Osteoblast (primary cell): ENCODE measurements around the gene TMEM258. TPM values are rescaled to one million over a fixed set of nuclear protein-coding genes. Genes with fewer than 3 reads are reported as not detected.
A peak's percentile ranks its signal among the peaks of the same experiment; 100 is the strongest.

ENCODE experiments used
- DNase-seq: peaks from one replicate; pipeline ENCODE4 v3.0.0; 2011; ENCODE audit warnings: low spot score, mixed read lengths; ENCODE audit not compliant: insufficient read length; ENCODE audit errors: missing footprints
- H2AFZ ChIP-seq: 2 replicates; pipeline ENCODE4 v1.6.0; 2011; ENCODE audit warnings: mild to moderate bottlenecking, low read length
- H3K27ac ChIP-seq: 2 replicates; pipeline ENCODE4 v1.5.1; 2011; ENCODE audit warnings: mild to moderate bottlenecking, low read depth, low read length, moderate library complexity
- H3K27me3 ChIP-seq: 2 replicates; pipeline ENCODE4 v1.6.0; 2012; ENCODE audit warnings: mild to moderate bottlenecking, control low read depth, inconsistent platforms, low read length, moderate library complexity; ENCODE audit not compliant: insufficient read depth
- H3K36me3 ChIP-seq: 2 replicates; pipeline ENCODE4 v1.5.1; 2011; ENCODE audit warnings: mild to moderate bottlenecking, low read length, control low read depth, moderate library complexity; ENCODE audit not compliant: insufficient read depth
- H3K4me1 ChIP-seq: 2 replicates; pipeline ENCODE4 v1.5.1; 2011; ENCODE audit warnings: mild to moderate bottlenecking, low read length, control low read depth, moderate library complexity; ENCODE audit not compliant: insufficient read depth
- H3K4me2 ChIP-seq: 2 replicates; pipeline ENCODE4 v1.6.0; 2011; ENCODE audit warnings: mild to moderate bottlenecking, low read length; ENCODE audit not compliant: insufficient read depth
- H3K4me3 ChIP-seq: fragments of 200-600 bp; sonication (generic); 3 replicates; pipeline ENCODE4 v1.5.1; 2012; ENCODE audit warnings: mild to moderate bottlenecking, low read length, inconsistent platforms; ENCODE audit not compliant: insufficient read depth
- H3K79me2 ChIP-seq: 2 replicates; pipeline ENCODE4 v1.6.0; 2012; ENCODE audit warnings: mild to moderate bottlenecking, low read length, control low read depth, inconsistent platforms; ENCODE audit not compliant: insufficient read depth
- H3K9me3 ChIP-seq: 2 replicates; pipeline ENCODE4 v1.5.1; 2011; ENCODE audit warnings: low read depth, low read length, control low read depth
- H4K20me1 ChIP-seq: 2 replicates; pipeline ENCODE4 v1.6.0; 2012; ENCODE audit warnings: mild to moderate bottlenecking, low read length, control low read depth; ENCODE audit not compliant: insufficient read depth
- total RNA-seq: library from RNA; depleted of rRNA; stranded (reverse); fragments of >200 nt; gene quantifications from 2 replicates; pipeline ENCODE4 v1.2.3, GENCODE V29; 2012
- TF ChIP-seq, protein P1 (sequence below): IDR thresholded peaks from 2 replicates; pipeline ENCODE4 v1.5.1; 2011; ENCODE audit warnings: mild to moderate bottlenecking, low read depth, low read length, moderate library complexity; ENCODE audit errors: extremely low read depth

Gene TMEM258
- total RNA-seq, 1 donor = 63.3 TPM

DNA sequence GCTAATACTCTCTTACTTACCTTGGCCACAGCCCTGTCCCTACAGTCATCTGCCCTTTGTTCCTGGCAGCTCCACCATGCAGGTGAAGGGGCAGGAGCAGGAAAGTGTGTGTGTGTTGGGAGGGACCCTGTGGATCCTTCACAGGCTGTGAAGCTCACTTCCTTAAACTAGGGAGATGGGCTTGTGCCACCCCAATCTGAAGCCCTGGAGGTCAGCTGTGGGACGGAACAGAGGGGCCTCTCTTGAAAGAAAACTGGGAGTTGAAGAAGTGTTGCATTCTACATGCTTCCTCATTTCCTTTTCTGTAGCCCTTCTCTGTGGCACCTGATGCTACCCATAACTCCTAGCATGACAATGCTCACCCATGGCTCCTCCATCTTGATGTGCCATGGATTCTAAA, 12.7 kb upstream of the TMEM258 start:
- H3K36me3 ChIP-seq = peaks cover 51% of the 10 kb centered on the region
- peaks cover 11% of the 10 kb centered on the region for H3K4me1 ChIP-seq
- H3K79me2 ChIP-seq = peaks cover 16% of the 10 kb centered on the region
- no peaks in the 10 kb centered on the region for H4K20me1 ChIP-seq
- no peak overlapping the region for H2AFZ ChIP-seq
- H3K4me2 ChIP-seq = no peak overlapping the region
- no peak overlapping the region for H3K4me3 ChIP-seq
- no peaks in the 10 kb centered on the region for H3K27me3 ChIP-seq
- no peak overlapping the region for H3K27ac ChIP-seq
- H3K9me3 ChIP-seq = no peaks in the 10 kb centered on the region
- no peak for DNase-seq
- TF ChIP-seq, protein P1, sequence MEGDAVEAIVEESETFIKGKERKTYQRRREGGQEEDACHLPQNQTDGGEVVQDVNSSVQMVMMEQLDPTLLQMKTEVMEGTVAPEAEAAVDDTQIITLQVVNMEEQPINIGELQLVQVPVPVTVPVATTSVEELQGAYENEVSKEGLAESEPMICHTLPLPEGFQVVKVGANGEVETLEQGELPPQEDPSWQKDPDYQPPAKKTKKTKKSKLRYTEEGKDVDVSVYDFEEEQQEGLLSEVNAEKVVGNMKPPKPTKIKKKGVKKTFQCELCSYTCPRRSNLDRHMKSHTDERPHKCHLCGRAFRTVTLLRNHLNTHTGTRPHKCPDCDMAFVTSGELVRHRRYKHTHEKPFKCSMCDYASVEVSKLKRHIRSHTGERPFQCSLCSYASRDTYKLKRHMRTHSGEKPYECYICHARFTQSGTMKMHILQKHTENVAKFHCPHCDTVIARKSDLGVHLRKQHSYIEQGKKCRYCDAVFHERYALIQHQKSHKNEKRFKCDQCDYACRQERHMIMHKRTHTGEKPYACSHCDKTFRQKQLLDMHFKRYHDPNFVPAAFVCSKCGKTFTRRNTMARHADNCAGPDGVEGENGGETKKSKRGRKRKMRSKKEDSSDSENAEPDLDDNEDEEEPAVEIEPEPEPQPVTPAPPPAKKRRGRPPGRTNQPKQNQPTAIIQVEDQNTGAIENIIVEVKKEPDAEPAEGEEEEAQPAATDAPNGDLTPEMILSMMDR = no peak

DNA sequence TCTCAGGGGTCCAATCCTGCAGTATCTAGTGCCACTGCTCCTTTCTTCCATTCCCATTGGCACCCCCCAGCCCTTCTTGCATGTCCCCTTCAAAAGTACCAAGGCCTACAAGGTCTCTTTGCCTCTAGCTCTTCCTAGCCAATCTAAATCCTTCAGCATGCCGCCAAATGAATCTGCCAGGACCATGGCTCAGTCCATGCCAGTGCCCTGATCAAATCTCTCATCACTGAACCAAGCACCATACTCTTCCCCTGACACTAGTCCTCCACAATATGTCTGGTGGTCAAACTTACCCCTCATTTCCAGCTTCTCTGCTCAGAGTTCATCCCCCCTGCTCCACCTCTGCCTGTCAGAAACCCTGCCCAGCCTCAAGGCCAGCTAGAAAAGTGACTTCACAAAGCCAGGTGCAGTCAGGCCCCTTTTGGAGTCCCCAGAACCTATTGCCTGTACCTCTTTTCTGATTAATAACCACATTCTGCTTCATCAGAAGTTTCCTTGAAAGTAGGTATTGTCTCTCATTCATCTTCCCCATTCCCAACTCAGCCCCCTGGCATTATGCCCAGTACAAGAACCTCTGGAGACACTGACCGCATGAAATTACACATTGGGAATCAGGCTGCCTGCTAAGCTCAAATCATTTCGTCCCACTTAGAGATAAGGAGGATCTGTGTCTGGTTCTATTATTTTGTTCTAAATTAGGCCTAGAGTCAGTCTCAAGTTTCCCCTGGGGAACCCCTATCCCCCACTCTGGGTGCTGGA, 11.7 kb upstream of the TMEM258 start:
- Histone ChIP-seq H3K79me2 (peaks cover 25% of the 10 kb centered on the region), H3K36me3 (peaks cover 46% of the 10 kb centered on the region), H3K9me3 (no peaks in the 10 kb centered on the region), H3K4me2 (no peak overlapping the region), H4K20me1 (no peaks in the 10 kb centered on the region), H3K27ac (no peak overlapping the region), H3K4me1 (peaks cover 11% of the 10 kb centered on the region), H2AFZ (no peak overlapping the region), H3K27me3 (no peaks in the 10 kb centered on the region), H3K4me3 (no peak overlapping the region)
- TF ChIP-seq, protein P1 = no peak
- DNase-seq = peak; percentile 76

DNA sequence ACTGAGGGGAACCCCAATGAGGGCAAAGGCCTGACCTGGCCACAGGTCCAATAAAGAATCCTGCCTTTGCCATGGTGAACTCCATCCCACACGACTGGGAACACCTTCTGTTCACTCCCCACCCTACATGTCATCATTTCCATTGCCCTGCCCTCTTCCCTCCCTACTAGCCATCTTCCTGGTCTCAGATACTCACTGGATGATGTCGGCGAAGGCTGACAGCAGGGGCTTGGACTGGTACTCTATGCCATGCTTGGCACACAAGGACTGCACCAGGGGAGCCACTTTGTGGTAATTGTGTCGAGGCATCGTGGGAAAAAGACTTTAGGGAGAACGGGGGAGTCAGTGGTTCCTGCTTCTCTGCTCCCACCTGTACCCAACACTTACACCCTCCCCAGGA, 10.2 kb upstream of the TMEM258 start:
- peaks cover 36% of the 10 kb centered on the region for H3K36me3 ChIP-seq
- no peaks in the 10 kb centered on the region for H3K27me3 ChIP-seq
- H3K4me1 ChIP-seq = peaks cover 11% of the 10 kb centered on the region

More for the DNA sequence above, 10.2 kb upstream of the TMEM258 start:
- H4K20me1 ChIP-seq = no peaks in the 10 kb centered on the region
- H2AFZ ChIP-seq = no peak overlapping the region
- DNase-seq = no peak
- TF ChIP-seq, protein P1 = no peak
- H3K79me2 ChIP-seq = peaks cover 34% of the 10 kb centered on the region
- H3K4me2 ChIP-seq = no peak overlapping the region
- no peak overlapping the region for H3K4me3 ChIP-seq
- H3K9me3 ChIP-seq = no peaks in the 10 kb centered on the region
- no peak overlapping the region for H3K27ac ChIP-seq
